H9 (cell line): ENCODE data around the gene PISD. TPM values are rescaled to one million over a fixed set of nuclear protein-coding genes. Genes with fewer than 3 reads are reported as not detected.

Experiments
- DNase-seq: peaks from one replicate; pipeline ENCODE4 v3.0.0-alpha.2; 2017
- H2AFZ ChIP-seq: one replicate; pipeline ENCODE4 v1.6.1; 2013; ENCODE audit warnings: mild to moderate bottlenecking, low read length, control low read depth, moderate library complexity
- H2AK5ac ChIP-seq: 2 replicates; pipeline ENCODE4 v1.6.1; 2013; ENCODE audit warnings: low read length, control low read depth, mixed read lengths; ENCODE audit not compliant: insufficient read length
- H2BK120ac ChIP-seq: one replicate; pipeline ENCODE4 v1.6.1; 2013; ENCODE audit warnings: low read depth, mild to moderate bottlenecking, low read length, control low read depth, inconsistent platforms; ENCODE audit not compliant: poor library complexity, severe bottlenecking
- H2BK12ac ChIP-seq: 2 replicates; pipeline ENCODE4 v1.6.1; 2013; ENCODE audit warnings: low read length, control low read depth, mixed read lengths, low read depth; ENCODE audit not compliant: insufficient read length
- H2BK15ac ChIP-seq: 2 replicates; pipeline ENCODE4 v1.6.1; 2013; ENCODE audit warnings: low read depth, low read length, control low read depth
- H2BK20ac ChIP-seq: one replicate; pipeline ENCODE4 v1.6.1; 2013; ENCODE audit warnings: low read depth, mild to moderate bottlenecking, low read length, control low read depth, inconsistent platforms; ENCODE audit not compliant: poor library complexity, severe bottlenecking
- H2BK5ac ChIP-seq: 2 replicates; pipeline ENCODE4 v1.6.1; 2013; ENCODE audit warnings: low read length, control low read depth, mixed read lengths; ENCODE audit not compliant: insufficient read length
- H3K14ac ChIP-seq: 2 replicates; pipeline ENCODE4 v1.6.1; 2013; ENCODE audit warnings: low read length, control low read depth; ENCODE audit not compliant: insufficient read depth
- H3K18ac ChIP-seq: 2 replicates; pipeline ENCODE4 v1.6.1; 2013; ENCODE audit warnings: low read depth, mild to moderate bottlenecking, mixed read lengths, low read length, control low read depth; ENCODE audit not compliant: insufficient read length
- H3K23ac ChIP-seq: 2 replicates; pipeline ENCODE4 v1.6.1; 2013; ENCODE audit warnings: low read length, control low read depth, mixed read lengths, low read depth; ENCODE audit not compliant: insufficient read length
- H3K23me2 ChIP-seq: 2 replicates; pipeline ENCODE4 v1.6.1; 2013; ENCODE audit warnings: low read depth, mild to moderate bottlenecking, mixed read lengths, low read length, control low read depth; ENCODE audit not compliant: insufficient read length, poor library complexity, severe bottlenecking
- H3K27ac ChIP-seq: 2 replicates; pipeline ENCODE4 v1.5.1; 2013; ENCODE audit warnings: low read length, control low read depth, mixed read lengths, low read depth; ENCODE audit not compliant: insufficient read length
- H3K27me3 ChIP-seq: 2 replicates; pipeline ENCODE4 v1.6.1; 2013; ENCODE audit warnings: low read length, control low read depth, inconsistent platforms; ENCODE audit not compliant: insufficient read depth
- H3K4ac ChIP-seq: 2 replicates; pipeline ENCODE4 v1.6.1; 2013; ENCODE audit warnings: low read depth, mild to moderate bottlenecking, control low read depth, inconsistent platforms, low read length, moderate library complexity
- H3K4me1 ChIP-seq: 2 replicates; pipeline ENCODE4 v1.6.1; 2013; ENCODE audit warnings: low read length, control low read depth, inconsistent platforms; ENCODE audit not compliant: insufficient read depth
- H3K4me2 ChIP-seq: 2 replicates; pipeline ENCODE4 v1.6.1; 2013; ENCODE audit warnings: low read length, control low read depth, mixed read lengths; ENCODE audit not compliant: insufficient read length, insufficient read depth
- H3K56ac ChIP-seq: 2 replicates; pipeline ENCODE4 v1.6.1; 2013; ENCODE audit warnings: low read depth, mild to moderate bottlenecking, mixed read lengths, low read length, control low read depth; ENCODE audit not compliant: insufficient read length
- H3K79me1 ChIP-seq: 2 replicates; pipeline ENCODE4 v1.6.1; 2013; ENCODE audit warnings: low read depth, mild to moderate bottlenecking, moderate library complexity, low read length, control low read depth, inconsistent platforms; ENCODE audit not compliant: insufficient read depth, poor library complexity, severe bottlenecking
- H3K79me2 ChIP-seq: 2 replicates; pipeline ENCODE4 v1.6.1; 2013; ENCODE audit warnings: low read length, control low read depth, inconsistent platforms; ENCODE audit not compliant: insufficient read depth
- H3K9ac ChIP-seq: 2 replicates; pipeline ENCODE4 v1.6.1; 2013; ENCODE audit warnings: low read length, control low read depth, mixed read lengths; ENCODE audit not compliant: insufficient read length; ENCODE audit errors: extremely low read depth
- H3K9me3 ChIP-seq: one replicate; pipeline ENCODE4 v1.6.1; 2013; ENCODE audit warnings: low read depth, low read length, inconsistent platforms; ENCODE audit not compliant: control insufficient read depth
- H3T11ph ChIP-seq: one replicate; pipeline ENCODE4 v1.6.1; 2013; ENCODE audit warnings: mild to moderate bottlenecking, low read length, control low read depth, inconsistent platforms
- H4K20me1 ChIP-seq: one replicate; pipeline ENCODE4 v1.6.1; 2013; ENCODE audit not compliant: control insufficient read depth, insufficient read length, insufficient read depth
- H4K5ac ChIP-seq: 2 replicates; pipeline ENCODE4 v1.6.1; 2013; ENCODE audit warnings: low read depth, mild to moderate bottlenecking, mixed read lengths, low read length, control low read depth; ENCODE audit not compliant: insufficient read length
- H4K8ac ChIP-seq: replicated peaks from 2 replicates; pipeline ENCODE4 v1.6.1; 2013; ENCODE audit warnings: low read length, control low read depth, mixed read lengths, low read depth; ENCODE audit not compliant: insufficient read length
- H4K91ac ChIP-seq: 2 replicates; pipeline ENCODE4 v1.6.1; 2013; ENCODE audit warnings: low read depth, mild to moderate bottlenecking, moderate library complexity, mixed read lengths, low read length, control low read depth; ENCODE audit not compliant: insufficient read length
- H3K27ac Mint-ChIP-seq, 3 experiments: 2 replicates in 2 of 3; 3 replicates in 1 of 3; pipeline ENCODE4 v1.8.0; 2020 to 2021; ENCODE audit warnings: mixed read lengths in 3 of 3, mild to moderate bottlenecking in 1 of 3, moderate library complexity in 1 of 3
- H3K27me3 Mint-ChIP-seq: 2 replicates; pipeline ENCODE4 v1.8.0; 2021; ENCODE audit warnings: low read depth, mild to moderate bottlenecking, moderate library complexity, mixed read lengths
- H3K36me3 Mint-ChIP-seq, 3 experiments: 2 replicates in 2 of 3; 3 replicates in 1 of 3; pipeline ENCODE4 v1.8.0; 2020 to 2021; ENCODE audit warnings: low read depth in 3 of 3, mixed read lengths in 3 of 3; ENCODE audit not compliant: insufficient read depth in 1 of 3
- H3K4me1 Mint-ChIP-seq, 2 experiments: 2 replicates each; pipeline ENCODE4 v1.8.0; 2020; ENCODE audit warnings: mixed read lengths in 2 of 2
- H3K4me3 Mint-ChIP-seq, 2 experiments: 2 replicates in 1 of 2; 3 replicates in 1 of 2; pipeline ENCODE4 v1.8.0; 2020 to 2021; ENCODE audit warnings: mild to moderate bottlenecking in 2 of 2, mixed read lengths in 2 of 2, moderate library complexity in 1 of 2
- H3K9me3 Mint-ChIP-seq, 2 experiments: 2 replicates in 1 of 2; 3 replicates in 1 of 2; pipeline ENCODE4 v1.8.0; 2020; ENCODE audit warnings: mild to moderate bottlenecking in 2 of 2, mixed read lengths in 2 of 2, moderate library complexity in 1 of 2
- WGBS: extraction: QIAGEN DNeasy Blood & Tissue Kit; methylation state at CpG from one replicate; pipeline ENCODE4 v1.1.7; 2013; ENCODE audit warnings: missing lambda C conversion rate, low lambda C conversion rate, mixed read lengths; ENCODE audit not compliant: insufficient read length; ENCODE audit errors: extremely low coverage; 5-methylcytosine and 5-hydroxymethylcytosine counted together
- total RNA-seq: library from RNA; stranded (reverse); gene quantifications from 2 replicates; pipeline ENCODE4 v1.2.1, GENCODE V29; 2021
- TF ChIP-seq, protein P1 (sequence below): fragments of 200-600 bp; sonication (generic); conservative IDR thresholded peaks from 3 replicates; pipeline ENCODE4 v1.8.0; 2021; ENCODE audit warnings: antibody characterized with exemption, mild to moderate bottlenecking

Gene PISD
- total RNA-seq, 1 experiment from 2014 or later, result 62.0 TPM

GRCh38 chr22:31620756-31621480 lies 41.1 kb downstream of the PISD start:
- no peak overlapping the region for H3K4ac ChIP-seq
- no peaks in the 10 kb centered on the region; the same call in 1 of the 2 replicates for H3K27me3 Mint-ChIP-seq
- no peak overlapping the region for H3K9ac ChIP-seq
- no peak overlapping the region for H2BK120ac ChIP-seq
- peaks cover 4 to 35% (median 34%) of the 10 kb centered on the region in 3 experiments; a peak in 6 of 7 replicates for H3K36me3 Mint-ChIP-seq
- no peak overlapping the region for H3K18ac ChIP-seq
- no peak overlapping the region for H3T11ph ChIP-seq
- H3K79me1 ChIP-seq, result peaks cover 3% of the 10 kb centered on the region
- no peak overlapping the region for H2BK5ac ChIP-seq
- peaks cover 15 to 20% of the 10 kb centered on the region in 2 experiments for H3K4me1 Mint-ChIP-seq
- DNase-seq, result no peak
- no peak overlapping the region for H2BK12ac ChIP-seq
- no peaks in the 10 kb centered on the region for H3K79me2 ChIP-seq
- H2AK5ac ChIP-seq, result no peak overlapping the region
- no peak overlapping the region for H3K4me2 ChIP-seq
- TF ChIP-seq, protein P1, sequence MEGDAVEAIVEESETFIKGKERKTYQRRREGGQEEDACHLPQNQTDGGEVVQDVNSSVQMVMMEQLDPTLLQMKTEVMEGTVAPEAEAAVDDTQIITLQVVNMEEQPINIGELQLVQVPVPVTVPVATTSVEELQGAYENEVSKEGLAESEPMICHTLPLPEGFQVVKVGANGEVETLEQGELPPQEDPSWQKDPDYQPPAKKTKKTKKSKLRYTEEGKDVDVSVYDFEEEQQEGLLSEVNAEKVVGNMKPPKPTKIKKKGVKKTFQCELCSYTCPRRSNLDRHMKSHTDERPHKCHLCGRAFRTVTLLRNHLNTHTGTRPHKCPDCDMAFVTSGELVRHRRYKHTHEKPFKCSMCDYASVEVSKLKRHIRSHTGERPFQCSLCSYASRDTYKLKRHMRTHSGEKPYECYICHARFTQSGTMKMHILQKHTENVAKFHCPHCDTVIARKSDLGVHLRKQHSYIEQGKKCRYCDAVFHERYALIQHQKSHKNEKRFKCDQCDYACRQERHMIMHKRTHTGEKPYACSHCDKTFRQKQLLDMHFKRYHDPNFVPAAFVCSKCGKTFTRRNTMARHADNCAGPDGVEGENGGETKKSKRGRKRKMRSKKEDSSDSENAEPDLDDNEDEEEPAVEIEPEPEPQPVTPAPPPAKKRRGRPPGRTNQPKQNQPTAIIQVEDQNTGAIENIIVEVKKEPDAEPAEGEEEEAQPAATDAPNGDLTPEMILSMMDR, result no peak
- H4K5ac ChIP-seq, result no peak overlapping the region
- H3K14ac ChIP-seq, result no peak overlapping the region
- H3K56ac ChIP-seq, result no peak overlapping the region
- H3K9me3 ChIP-seq, result no peaks in the 10 kb centered on the region
- H3K27me3 ChIP-seq, result no peaks in the 10 kb centered on the region
- no peak overlapping the region for H3K4me3 Mint-ChIP-seq
- H2BK20ac ChIP-seq, result no peak overlapping the region
- H2AFZ ChIP-seq, result no peak overlapping the region
- H4K20me1 ChIP-seq, result no peaks in the 10 kb centered on the region
- H3K4me1 ChIP-seq, result no peaks in the 10 kb centered on the region; the same call in 1 of the 2 replicates
- no CpG with 5 or more reads among the region's 20 CpGs for WGBS
- no peaks in the 10 kb centered on the region for H3K23me2 ChIP-seq
- no peaks in the 10 kb centered on the region; a peak in 1 of 5 replicates for H3K9me3 Mint-ChIP-seq
- H3K27ac ChIP-seq, result no peak overlapping the region
- H4K91ac ChIP-seq, result no peak overlapping the region
- H2BK15ac ChIP-seq, result no peak overlapping the region
- no peak overlapping the region for H3K27ac Mint-ChIP-seq
- no peak overlapping the region for H4K8ac ChIP-seq
- no peak overlapping the region for H3K23ac ChIP-seq
